Stimulated activated CD4-positive, alpha-beta T cell treated with anti-CD3 and anti-CD28 coated beads, Interleukin-4, amount 100 ng/mL, for 48 hours (primary cell): ENCODE data around the gene MVD.
"Not testable (repeated sequence)": the region's sequence is repeated elsewhere in the genome, so short reads cannot be mapped to it uniquely, and the experiment has no call there.

Source experiments
- DNase-seq, 2 donors: peaks; one replicate each; pipeline ENCODE4 v3.0.0-alpha.2; 2020; ENCODE audit warnings: low read depth in 2 of 2

Gene MVD

DNA sequence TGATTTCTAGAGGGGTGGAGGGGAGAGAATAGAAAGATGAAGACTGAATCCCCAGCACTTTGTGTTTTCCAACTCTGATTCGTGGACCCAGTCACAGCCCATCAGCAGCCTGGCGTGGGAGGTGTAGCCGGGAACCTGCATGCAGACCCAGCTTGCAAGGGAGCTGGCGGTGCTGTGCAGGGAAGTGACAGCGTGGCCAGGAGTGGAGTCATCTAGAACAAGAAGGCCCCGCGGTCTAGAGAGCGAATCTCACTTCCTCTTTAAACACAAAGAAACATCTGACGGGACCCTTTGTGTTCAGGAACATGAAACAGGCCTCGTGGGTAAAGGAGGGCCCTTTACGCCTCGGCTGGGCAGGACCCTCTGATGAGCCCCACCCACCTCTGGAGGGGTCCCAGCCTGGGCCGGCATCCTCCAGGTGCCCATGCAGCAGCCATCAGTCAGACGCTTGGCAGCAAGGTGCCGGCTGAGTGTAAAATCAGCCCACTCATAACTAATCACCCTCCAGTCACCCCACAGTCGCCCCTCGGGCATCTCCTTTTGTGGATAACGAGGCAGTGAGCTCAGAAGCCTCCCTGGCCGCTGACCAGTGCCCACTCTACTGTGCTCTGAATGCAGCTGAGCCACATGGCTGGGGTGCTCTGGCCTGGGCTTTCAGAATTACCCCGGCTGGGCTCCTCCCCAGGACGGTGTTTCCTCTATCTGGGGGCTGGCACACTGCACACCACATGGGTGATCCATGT is 19.0 kb upstream of the MVD start:
- peak; percentile 69 to 70 for DNase-seq

DNA sequence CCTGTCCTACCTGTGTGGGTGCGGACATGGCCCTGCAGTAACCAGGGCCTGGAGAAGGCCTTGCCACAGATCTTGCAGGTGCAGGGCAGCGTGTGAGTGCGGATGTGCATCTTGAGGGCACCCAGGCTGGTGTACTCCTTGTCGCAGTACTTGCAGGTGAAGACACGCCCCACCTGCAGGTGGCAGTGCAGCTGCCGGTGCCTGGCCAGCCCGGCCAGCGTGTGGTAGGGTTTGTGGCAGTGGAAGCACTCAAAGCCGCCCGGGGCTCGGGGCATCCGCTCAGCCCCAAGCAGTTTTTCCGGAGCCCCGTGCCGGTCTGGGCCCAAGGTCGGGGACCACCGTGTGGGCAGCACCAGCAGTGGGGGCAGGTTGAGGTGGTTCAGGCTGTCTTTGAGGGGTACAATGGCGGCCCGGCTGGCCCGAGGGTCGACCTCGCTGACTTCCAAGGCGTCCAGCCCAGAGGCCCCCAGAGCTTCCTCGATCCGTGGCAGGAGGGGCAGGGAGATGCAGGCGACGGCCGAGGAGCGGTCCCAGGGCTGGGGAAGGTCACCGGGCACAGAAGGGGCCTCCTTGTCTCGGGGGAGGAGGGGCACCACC is 18.3 kb upstream of the MVD start:
- DNase-seq: no peak

DNA sequence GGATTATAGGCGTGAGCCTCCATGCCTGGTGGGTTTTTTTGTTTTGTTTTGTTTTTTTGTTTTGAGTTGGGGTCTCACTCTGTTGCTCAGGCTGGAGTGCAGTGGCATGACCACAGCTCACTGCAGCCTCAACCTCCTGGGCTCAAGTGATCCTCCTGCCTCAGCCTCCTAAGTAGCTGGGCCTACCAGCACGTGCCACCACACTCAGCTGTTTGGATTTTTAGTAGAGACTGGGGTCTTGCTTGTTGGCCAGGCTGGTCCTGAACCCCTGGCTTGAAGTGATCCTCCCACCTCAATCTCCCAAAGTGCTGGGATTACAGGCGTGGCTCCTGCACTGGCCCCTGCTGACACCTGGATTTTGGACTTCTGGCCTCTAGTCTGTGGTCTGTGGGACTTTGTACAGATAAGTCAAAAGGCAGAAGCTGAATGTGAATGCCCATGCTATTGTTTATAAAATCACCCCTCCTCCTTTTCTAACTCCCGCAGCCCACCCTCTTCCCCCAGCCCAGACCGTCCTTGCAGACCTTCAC is 17.7 kb upstream of the MVD start:
- no peak for DNase-seq

DNA sequence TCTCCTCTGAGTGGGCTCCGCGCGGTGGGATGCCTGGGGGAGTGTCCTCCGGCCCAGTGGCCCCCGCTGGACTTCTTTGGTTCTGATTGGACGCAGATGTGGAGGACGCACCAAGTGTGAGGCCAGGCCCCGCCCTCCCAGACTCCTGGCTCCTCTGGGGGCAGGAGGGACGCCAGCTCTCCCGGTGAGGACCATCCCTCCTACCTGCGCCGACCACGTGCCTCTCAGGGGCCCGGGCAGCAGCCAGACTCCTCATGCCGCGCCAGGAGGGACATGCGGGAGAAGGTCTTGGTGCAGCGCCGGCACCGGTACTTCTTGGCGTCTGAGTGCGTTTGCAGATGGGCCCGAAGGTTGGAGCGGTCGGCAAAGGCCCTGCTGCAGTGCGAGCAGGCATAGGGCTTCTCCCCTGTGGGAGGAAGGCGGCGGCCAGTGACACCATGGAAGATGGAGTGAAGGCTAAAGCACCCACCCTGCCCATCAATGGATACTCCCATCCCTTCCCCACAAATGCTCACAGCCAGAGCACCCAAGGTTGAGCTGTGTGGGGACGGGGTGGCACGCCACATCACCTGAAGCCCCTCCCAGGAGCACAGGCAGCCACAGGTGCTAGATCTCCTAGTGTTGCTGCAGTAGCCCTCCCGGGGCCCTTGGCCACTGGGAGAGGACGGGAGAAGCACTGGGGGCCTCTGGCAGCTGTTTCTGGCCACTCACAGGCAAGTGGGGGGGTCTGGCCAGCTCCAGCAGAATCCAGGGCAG is 15.5 kb upstream of the MVD start:
- no peak for DNase-seq

DNA sequence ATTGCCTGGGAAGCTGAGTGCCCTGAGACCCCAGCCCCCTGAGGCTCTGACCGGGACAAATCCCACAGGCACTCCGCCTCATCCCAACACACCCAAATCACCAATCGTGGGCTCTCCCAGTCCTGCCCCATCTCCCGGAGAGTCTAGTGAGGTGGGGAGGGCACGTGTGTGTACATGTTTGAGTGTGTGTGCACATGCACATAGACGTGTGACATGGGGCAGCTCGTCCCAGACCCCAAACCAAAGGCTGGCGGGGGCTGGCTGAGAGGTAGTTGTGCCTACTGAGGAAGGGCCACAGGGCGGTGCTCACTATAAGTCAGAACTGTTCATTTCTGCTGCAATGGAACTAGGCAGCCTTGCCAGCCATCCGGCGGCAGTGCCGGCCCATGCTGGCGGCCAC is 14.8 kb upstream of the MVD start:
- DNase-seq: no peak

DNA sequence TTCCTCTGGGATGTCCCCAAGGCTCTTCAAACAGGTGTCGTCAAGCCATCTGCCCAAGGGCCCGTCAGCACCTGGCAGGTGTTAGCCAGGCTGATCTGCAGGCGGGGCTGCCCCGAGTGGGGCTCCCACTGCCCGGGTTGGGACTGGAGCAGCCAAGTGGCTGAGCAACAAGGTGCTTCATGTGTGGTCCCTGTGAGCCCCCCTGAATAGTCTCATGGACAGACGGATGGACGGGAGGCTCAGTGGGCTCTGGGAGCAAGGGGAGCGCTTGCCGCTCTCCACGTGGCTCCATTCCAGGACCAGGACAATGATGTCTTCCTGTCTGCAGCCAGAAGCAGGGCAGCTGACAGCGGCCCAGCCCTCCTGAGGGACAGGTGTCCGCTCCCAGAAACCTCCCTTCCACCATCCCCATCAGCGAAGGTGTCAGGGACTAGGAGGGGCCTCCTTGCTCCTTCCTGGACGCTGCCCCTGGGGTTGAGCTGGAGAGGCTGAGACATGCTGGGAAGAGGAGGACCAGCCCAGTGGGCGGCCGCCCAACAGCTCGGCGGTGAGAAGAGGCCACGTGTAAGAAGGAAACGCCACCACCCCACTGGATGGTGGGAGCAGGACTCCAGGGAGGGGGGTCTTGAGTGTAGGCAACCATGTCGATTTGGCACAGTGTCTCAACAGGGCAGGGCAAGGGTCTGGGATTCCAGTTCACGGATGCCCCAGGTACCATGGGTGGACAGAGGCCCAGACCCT is 13.8 kb upstream of the MVD start:
- DNase-seq: no peak

DNA sequence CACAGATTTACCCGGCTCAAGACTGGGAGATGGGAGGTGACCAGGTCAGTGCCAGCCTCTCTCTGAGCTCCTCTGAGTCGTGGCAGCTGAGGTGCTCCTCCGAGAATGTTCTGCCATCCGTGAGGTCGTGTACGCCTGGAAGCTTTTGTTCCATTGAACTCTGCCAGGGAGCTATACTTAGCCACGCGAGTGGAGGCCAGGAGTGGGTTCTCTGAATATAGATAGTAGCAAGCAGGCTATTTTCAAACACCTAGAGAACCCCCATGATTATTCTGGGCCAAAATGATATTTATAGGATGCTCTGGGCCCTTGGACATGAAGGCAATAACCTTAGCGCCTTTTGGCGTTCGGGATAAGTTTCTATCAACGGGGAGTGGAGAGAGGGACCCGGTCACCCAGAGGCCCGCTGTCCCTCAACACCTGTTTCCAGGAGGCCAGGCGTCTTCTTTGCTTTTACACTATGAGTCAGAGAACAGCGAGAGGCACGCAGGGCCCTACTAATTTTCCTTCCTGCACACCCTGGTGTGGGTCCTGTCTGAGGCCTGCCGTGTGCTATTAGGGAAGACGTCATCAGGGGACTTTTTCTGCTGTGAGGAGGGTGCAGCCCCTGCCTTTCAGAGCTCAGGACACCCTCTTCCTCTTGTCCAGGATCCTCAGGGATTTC is 11.0 kb upstream of the MVD start:
- no peak for DNase-seq

DNA sequence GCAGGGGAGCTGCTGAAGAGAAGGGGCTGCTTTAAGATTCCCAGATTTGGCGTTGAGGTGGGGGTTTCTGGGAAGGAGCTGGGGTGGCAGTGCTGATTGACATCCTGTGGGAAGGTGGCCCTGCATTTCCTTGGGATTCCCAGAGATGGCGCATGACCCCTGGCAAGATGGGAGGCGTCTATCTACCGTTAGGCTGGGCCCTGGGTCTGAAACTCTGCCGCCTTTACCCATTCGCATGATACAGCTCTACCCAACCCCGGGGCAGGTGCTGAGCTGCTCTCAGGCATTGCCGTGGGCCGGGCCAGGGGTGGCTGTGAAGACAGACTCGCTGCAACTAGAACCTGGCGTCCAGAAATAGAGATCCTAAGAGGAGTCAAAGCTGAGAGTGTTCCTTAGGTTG is 9.9 kb upstream of the MVD start:
- DNase-seq: no peak

DNA sequence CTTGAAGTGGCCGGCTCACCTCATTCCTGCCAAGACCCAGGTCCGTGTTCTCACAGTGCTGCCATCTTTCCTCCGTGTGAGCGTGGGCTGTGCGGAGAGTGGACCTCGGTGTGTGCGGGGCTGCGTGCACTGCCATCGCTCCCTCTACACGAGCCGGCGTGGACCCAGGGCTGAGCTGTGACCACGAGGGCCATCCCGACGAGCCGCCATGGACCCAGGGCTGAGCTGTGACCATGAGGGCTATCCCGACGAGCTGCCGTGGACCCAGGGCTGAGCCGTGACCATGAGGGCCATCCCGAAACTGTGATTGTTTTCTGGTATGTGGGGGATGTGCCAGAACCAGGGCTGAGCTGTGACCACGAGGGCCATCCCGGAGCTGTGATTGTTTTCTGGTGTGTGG is 8.9 kb upstream of the MVD start:
- DNase-seq: no peak

DNA sequence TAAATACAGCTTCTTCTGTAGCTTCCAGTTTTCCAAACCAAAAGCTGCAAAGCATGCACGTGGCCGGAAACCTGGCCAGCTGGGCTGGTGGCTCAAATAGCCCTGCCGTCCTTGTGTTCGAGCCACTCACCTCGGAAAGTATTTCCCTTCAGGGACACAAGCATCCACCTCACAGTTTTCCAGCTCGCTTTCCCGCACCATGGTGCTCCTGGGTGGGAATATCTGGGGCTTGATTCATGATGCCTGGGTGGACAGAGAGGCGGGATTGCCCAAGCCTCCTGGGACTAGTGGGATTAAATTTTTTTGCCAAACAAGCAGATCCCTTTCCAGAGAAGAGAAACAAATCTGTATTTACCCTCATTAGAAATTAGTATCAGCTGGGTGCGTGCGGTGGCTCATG is 7.1 kb upstream of the MVD start:
- DNase-seq: no peak

DNA sequence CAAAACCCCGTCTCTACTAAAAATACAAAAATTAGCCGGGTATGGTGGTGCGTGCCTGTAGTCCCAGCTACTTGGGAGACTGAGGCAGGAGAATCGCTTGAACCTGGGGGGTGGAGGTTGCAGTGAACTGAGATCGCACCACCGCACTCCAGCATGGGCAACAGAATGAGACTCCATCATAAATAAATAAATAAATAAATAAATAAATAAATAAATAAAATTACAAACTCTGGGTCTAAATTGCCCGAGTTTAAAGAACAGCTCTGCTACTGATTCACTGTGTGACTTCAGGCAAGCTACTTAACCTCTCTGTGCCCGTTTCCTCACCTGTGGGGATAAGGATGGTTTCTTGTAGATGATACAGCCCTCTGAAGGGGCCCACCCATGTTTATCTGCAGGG is 6.6 kb upstream of the MVD start:
- DNase-seq: not testable (repeated sequence)

DNA sequence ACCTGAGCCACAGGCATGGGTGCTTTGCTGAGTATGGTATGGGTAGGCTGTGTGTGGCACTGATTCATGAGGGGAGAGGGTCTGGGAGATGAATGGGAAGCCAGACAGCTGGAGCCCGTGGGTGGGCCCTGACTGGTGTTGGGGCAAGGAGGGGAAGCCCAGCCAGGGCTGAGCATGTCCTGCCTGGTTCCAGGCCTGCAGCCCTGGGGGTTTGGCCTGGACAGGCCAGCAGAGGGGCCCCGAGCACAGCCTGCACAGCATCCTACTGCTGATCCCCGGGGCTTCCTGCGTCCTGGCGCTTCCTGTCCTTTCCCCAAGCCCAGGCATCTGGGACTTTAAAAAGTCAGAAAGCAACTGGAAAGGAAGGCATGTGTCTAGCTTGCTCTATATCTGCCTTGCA is 4.6 kb upstream of the MVD start:
- DNase-seq: no peak

DNA sequence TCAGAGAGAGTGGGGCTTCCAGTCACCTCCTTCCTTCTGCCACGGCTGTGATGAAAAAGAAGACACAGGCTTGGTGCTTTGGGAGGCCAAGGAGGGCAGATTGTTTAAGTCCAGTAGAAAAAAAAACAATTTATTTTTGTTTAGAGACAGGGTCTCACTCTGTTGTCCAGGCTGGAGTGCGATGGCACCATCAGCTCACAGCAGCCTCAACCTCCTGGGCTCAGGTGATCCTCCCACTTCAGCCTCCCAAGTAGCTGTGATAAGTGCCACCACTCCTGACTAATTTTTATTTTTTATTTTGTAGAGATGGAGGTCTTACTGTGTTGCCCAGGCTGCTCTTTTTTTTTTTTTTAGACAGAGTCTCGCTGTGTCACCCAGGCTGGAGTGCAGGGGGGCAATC is 2.7 kb upstream of the MVD start:
- no peak for DNase-seq

DNA sequence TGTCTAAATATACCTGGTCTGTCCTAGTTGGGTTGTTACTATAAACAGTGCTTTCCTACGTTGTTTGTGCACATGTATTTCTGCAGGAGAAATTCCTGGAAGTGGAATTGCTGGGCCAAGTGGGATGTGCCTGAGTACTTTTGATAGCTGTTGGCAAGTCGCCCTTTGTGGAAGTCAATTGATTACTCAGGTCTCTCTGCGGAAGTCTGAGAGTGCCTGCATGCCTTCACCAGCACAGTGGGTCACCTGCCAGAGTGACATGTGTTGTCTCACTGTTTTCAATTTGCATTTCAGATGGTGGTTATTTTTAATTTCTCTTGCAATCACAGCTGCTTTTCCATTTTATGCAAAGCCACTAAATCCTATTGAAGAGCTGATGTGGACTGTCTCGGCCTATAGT is 2.3 kb upstream of the MVD start:
- no peak for DNase-seq

DNA sequence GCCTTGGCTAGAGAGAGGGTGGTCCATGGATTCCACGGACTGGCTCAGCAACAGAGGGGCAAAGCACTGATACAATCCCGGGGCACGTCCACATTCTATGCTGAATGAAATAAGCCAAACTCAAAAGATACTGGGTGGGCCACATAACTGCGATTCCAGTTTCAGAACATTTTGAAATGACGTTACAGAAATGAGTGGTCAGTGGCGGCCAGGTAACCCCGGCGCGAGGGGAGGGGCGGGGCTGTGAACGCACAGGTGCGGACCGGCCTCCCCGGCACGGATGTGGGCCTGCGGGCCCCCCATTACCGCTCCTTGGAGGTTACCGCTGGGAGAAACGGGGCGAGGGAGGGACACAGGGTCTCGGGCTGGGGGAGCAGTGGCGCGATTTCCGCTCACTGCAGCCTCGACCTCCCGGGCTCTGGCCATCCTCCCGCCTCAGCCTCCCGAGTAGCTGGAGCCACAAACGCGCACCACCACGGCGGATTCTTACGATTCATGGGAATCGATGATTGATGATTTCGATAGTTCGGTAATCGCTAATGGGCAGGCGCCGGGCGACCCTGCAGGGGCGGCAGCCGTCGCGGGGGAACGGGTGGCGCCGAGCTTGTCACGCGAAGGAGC is 559 bp downstream of the MVD start:
- DNase-seq: no peak

DNA sequence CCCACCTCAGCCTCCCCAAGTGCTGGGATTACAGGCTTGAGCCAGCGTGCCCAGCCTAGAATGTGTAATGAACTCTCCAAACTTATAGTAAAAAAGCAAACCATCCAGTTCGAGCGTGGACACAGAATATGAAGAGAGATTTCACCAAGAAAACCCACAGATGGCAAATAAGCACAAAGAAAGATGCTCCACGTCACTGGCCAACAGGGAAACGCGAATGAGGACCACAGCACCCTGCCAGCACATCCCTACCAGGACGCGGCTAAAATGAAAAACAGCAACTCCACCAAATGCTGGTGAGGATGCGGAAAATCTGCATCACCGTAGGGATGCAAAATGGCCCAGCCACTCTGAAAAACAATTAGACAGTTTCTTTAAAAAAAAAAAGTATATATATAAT is 1.4 kb downstream of the MVD start:
- DNase-seq: no peak

DNA sequence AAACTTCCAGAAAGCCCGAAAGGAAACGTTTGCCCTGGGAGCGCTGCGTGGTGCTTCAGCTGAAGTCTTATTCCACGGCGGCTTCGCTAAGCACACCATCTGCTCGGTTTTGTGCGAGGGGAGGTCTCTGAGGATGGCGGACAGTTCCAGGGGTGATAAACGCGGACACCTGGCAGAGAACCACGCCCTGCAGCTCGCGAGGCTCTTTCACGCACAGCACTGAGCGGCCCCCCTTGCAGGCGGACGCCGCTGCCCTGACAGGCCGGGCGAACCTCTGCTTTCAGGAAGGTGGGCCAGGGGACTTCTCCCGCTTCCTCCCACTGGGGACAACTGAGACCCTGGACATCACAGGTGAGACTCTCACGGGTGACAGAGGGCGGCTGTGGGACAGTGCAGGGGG is 3.7 kb downstream of the MVD start:
- DNase-seq: no peak

DNA sequence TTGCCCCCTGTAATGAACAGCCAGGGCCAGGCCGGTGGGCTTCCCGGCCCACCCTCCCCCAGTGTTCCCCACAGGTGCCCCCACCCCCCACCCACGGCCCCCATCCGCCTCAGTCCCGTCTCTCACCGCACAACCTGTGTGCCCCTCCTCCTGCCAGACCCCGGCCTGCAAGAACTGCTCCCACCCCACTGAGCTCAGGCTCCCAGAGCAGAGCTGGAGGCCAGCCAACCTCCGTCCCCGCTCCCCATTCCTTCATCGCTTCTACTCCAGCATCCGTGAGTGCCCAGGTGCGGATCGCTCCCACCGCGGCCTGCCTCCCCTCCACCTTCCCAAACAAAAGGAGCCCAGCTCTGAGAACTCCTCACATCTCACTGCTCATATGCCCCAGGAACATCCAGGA is 4.2 kb downstream of the MVD start:
- DNase-seq: no peak

DNA sequence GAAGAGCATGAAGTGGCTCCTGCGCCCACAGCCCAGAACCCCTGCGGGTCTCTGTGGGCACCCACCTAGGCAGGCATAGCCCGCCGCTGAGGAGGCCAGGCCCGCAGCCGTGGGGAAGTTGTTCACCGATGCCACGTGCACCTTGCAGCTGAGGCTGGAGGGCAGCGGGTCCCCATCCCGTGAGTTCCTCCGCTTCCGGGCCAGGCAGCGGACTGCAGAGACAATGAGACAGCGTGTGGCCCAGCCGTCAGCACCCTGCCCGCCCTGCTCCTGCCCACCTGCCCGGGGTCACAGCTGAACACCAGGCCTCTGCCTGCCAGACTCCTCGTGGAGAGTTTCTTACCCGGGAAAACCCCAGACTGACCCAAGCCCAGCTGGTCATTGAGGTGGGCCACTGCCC is 5.5 kb downstream of the MVD start:
- DNase-seq: no peak

DNA sequence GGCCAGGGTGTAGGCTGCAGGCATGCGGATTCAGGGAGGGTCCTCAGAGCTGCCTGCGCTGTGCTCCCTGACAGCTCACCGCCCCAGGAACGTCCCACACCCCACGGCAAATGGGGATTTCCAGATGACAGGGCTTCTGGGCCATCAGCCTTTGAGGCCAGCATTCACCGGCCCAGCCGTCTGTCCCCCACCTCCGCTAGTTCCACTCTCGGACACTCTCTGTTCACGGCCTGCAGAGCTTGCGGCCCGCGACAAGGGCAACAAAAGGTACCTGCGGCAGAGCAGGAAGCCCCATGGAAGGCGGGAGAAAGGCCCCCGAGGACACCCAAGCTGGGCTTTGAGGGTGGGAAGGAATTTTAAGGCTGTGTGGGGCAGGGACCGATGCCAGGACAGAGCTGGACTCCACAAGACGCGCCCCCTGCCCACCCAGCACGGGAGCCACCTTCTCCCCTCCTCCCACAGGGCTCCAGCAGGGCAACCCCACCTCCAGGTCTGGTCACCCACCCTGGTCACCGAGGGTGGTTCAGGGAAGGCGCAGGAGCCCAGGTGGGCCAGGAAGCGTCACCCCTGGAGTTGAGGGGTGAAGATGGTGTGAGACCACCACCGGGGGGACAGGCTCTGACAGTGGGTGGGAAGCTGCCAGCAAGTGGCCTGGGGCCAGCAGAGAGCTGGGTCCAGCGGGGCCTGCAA is 6.5 kb downstream of the MVD start:
- DNase-seq: no peak
